ENCODE measurements around the gene NOXRED1.

- TF ChIP-seq CTCF (conservative IDR thresholded peaks at IDR 0.05; ENCODE audit: low read length) (no peak), EZH2phosphoT487 (IDR thresholded peaks at IDR 0.05; ENCODE audit: borderline replicate concordance) (no peak)
Measured at GRCh38 chr14:77372304-77372841, 51.0 kb downstream of the NOXRED1 start.

Data from Loucy (cell line).